ENCODE results near the gene KDM6B.

GRCh38 chr17:7842380-7843256, 8.6 kb downstream of the KDM6B start:
- peak in 1 of 2 donors; percentile 22 for TF ChIP-seq POLR2A (IDR thresholded peaks at IDR 0.05)
- TF ChIP-seq, protein P1, sequence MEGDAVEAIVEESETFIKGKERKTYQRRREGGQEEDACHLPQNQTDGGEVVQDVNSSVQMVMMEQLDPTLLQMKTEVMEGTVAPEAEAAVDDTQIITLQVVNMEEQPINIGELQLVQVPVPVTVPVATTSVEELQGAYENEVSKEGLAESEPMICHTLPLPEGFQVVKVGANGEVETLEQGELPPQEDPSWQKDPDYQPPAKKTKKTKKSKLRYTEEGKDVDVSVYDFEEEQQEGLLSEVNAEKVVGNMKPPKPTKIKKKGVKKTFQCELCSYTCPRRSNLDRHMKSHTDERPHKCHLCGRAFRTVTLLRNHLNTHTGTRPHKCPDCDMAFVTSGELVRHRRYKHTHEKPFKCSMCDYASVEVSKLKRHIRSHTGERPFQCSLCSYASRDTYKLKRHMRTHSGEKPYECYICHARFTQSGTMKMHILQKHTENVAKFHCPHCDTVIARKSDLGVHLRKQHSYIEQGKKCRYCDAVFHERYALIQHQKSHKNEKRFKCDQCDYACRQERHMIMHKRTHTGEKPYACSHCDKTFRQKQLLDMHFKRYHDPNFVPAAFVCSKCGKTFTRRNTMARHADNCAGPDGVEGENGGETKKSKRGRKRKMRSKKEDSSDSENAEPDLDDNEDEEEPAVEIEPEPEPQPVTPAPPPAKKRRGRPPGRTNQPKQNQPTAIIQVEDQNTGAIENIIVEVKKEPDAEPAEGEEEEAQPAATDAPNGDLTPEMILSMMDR (IDR thresholded peaks at IDR 0.05) = no peak
